CD4-positive, alpha-beta T cell treated with Interferon gamma for 1 hour (primary cell): Measurements from ENCODE around the gene OGDHL.

Source experiments
- DNase-seq: peaks from one replicate; pipeline ENCODE4 v3.0.0-alpha.2; 2020

OGDHL gene

GRCh38 chr10:49688920-49689319, 73.2 kb downstream of the OGDHL start:
- no peak for DNase-seq

DNA sequence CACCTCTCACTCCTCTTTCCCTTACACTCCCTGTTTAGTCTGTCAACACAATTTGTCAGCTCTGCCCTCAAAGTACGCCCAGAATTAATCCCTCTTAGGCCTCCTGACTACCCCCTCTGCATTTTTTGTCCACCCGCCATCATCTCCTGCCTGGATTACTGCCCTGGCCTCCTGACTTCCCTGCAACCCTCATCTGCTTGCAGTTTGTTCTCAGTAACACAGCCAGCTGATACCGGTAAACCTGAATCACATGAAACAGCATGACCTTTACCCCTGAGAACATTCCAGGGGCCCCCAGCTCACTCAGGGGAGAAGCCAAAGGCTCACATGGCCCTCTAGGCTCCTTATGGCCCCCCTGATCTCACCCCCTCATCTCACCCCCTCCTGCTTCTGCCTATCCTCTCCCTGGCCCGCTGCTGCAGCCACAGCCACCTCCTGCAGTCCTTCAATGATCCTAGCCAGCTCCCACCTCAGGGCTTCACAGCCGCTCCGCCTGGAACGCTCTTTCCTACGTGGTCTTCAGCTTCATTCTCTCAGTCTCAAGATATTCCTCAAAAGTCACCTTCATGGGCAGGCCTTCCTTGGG, 73.8 kb downstream of the OGDHL start:
- DNase-seq = no peak

DNA sequence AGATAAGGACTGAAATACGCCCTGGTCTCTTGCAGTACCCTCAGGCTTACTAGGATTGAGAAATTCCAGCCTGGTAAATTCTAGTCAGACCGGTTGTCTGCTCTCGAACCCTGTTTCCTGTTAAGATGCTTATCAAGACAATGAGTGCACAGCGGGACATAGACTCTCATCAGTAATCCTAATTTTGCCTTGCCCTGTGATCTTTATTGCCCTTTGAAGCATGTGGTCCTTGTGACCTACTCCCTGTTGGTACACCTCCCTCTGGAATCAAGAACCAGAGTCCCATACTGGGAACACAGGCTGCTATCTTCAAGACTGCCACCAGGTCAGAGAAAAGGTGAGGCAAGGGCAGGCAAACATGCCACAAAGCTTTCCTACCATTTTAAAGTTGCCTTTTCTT, 75.5 kb downstream of the OGDHL start:
- no peak for DNase-seq
